ENCODE measurements around the gene ZBTB4. TPM values are rescaled to one million over a fixed set of nuclear protein-coding genes. Genes with fewer than 3 reads are reported as not detected.
"Not testable (repeated sequence)": the region's sequence is repeated elsewhere in the genome, so short reads cannot be mapped to it uniquely, and the experiment has no call there.

ZBTB4 gene
- total RNA-seq, 1 donor from 2014 or later: 8.5 TPM

DNA sequence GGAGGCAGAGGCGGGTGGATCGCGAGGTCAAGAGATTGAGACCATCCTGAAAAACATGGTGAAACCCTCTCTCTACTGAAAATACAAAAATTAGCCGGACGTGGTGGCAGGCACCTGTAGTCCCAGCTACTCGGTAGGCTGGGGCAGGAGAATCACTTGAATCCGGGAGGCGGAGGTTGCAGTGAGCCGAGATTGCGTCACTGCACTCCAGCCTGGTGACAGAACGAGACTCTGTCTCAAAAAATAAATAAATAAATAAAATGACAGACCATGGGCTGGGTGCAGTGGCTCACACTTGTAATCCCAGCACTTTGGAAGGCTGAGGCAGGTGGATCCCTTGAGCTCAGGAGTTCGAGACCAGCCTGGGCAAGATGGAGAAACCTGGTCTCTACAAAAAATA is 9.6 kb downstream of the ZBTB4 start:
- DNase-seq (ENCODE audit: low read depth in 2 of 2): not testable (repeated sequence)

DNA sequence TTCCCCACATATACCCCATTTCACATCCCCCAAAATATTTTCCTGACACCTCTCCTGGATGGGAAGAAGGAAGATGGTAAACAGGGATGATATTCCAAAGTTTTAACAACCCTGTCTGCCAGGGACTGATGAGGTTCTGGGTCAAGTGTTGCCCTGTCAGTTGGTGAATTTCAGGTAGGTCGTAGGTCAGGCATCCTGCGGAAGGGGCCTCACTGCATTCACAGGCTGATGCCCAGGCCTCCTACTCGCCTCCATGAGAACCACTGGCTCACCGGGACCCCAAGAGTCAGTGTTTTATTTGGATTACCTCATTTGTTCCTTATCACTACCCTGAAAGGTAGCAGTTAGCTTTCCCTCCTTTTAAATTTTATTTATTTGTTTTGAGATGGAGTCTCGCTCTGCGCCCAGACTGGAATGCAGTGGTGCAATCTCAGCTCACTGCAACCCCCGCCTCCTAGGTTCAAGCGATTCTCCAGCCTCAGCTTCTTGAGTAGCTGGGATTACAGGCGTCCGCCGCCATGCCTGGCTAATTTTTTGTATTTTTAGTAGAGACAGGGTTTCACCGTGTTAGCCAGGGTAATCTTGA is 10.5 kb downstream of the ZBTB4 start:
- no peak for DNase-seq (ENCODE audit: low read depth in 2 of 2)

DNA sequence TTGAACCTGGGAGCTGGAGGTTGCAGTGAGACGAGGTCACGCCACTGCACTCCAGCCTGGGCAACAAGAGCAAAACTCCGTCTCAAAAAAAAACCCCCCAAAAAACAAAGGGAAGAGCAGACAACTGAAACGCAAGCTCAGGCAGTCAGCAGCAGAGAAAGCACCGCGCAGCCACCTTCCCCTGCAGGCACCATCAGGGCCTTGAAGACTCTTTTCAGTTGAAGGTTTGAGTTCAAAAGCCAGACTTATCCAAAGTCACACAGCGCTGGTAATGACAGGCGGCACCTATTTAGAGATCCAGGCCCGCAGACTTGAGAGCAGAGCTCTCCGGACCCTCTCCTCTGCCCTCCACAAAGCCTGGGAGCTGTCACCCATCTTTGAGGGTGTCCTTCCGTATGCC is 11.1 kb downstream of the ZBTB4 start:
- DNase-seq (ENCODE audit: low read depth in 2 of 2): no peak

DNA sequence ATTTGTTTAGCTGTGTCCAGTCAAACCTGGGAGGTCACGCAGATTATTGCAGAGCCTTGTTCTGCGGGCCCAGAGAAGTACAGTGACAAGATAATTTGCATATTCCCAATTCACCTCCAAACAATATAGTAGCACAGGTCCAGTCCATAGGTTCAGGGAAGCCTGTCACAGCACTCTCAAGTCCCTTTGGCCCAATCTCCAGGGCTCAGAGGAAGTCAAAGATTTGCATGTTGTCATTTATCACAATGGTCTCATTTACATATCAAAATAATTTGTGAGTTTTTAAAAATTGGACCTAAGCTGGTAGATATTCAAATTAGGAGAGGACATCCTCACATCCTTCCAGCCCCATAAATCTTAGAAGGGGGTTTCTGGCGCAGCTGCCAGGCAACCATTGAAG is 11.9 kb downstream of the ZBTB4 start:
- no peak for DNase-seq (ENCODE audit: low read depth in 2 of 2)

DNA sequence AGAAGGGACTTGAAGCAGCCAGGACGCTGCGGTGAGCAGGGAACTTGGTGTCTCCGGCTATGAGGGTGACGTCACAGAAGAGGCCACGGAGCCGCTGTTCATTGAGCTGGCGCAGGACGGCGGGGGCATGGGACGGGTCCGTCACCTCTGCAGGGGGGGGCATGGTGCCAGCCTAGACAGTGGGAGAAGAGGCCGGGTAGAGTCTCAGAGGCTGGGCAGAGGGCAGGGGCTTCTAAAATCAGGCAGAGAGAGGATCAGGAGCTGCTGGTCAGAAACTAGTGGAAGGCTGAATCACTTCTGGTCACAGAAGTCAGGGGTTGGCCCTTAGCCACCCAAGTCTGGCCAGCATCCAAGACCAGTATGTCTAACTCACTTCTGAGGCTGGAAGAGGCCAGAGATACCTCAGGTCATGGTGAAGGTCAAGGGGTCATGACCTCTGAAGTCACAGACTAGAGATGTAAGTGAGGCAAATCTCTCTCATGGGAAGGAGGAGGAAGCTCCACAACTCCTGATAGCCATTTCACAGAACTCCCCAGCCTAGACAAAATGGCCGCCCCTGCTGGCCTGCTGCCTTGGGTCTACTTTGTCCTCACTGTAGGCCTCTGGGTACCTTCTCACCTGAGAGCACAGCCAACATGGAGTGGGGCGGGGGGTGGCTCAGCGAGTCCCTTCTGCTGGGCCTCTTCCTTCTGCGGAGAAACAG is 12.6 kb downstream of the ZBTB4 start:
- peak; percentile 43 to 82 for DNase-seq (ENCODE audit: low read depth in 2 of 2)

DNA sequence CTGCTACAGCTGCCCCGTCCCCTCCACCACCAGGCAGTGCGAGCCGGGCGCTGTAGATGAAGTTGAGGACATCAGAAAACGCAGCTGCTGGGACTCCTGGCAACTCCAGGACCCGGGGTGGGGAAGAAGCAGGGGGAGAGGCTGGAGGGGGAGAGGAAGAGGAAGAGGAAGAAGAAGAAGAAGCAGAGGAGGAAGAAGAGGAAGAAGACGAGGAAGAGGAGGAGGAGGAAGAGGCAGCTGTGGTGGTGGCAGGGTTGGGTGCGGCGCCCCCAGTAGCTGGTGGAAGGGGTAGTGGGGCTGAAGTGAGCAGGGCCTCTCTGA is 13.2 kb downstream of the ZBTB4 start:
- no peak for DNase-seq (ENCODE audit: low read depth in 2 of 2)

DNA sequence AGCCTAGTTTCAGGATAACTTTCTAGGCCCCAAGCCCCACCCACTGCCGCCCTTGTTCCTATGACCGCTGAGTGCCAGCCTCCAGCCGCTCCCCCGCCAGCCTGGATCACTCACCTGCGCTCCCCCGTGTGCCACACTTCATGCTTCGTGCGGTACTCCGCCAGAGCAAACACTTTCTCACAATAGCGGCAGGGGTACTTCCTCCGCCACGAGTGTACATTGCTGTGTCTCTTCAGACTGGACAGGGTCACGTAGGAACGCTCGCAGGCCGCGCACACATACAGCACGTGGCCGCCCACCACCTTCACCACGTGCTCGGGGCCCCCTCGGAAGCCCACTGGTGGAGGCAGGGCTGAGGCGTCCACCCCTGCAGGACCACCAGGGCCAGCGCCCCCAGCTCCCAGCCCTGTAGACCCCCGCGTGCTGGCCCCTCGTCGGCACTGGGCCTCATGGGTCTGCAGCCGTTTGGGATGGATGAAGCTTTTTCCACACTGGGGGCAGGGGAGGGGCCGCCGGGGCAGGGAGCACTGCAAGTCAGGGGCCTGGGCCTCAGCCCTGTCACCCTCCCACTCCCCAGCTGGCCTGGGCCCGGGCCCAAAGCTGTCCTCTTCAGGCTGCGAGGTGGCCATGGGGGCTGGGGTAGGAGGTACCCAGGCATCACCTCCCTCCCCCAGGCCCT is 13.7 kb downstream of the ZBTB4 start:
- DNase-seq (ENCODE audit: low read depth in 2 of 2): no peak

DNA sequence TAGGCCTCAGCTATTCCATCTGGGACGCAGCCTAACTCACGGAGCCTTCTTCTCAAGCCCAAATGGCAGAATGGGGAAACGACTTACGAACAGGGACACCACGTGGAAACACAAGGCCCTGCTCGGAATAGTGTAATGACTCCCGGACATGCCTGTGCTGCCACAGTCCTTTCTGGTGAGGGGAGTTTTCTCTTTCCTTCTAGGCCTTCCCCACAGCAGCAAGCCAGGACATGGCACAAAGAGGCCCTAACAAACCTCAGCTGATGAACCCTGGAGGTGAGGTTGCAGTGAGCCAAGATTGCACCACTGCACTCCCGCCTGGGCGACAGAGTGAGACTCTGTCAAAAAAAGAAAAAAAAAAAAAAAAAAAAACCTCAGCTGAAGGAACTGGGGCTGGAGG is 15.3 kb downstream of the ZBTB4 start:
- no peak for DNase-seq (ENCODE audit: low read depth in 2 of 2)

DNA sequence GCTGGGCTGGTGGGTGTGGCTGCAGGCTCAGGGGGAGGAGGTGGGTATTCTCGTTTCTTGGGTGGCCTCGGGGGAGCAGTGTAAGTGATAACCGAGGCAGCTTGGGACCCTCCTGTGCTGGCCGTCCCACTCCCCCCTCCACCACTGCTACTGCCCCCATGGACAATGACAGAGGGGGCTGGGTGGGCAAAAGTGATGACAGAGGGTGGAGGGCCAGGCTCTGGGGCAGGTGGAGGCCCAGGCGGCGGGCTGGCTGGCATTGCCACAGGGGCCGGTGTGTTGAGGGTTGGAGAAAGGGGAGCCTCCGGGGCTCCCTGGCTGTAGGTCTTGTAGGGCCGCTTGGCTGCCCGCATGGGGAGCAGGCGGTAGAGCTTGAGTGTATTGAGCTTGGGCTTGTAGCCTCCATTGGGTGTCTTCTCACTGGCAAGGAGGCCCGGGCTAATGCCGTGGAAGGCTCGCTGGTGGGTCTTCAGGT is 16.0 kb downstream of the ZBTB4 start:
- no peak for DNase-seq (ENCODE audit: low read depth in 2 of 2)

DNA sequence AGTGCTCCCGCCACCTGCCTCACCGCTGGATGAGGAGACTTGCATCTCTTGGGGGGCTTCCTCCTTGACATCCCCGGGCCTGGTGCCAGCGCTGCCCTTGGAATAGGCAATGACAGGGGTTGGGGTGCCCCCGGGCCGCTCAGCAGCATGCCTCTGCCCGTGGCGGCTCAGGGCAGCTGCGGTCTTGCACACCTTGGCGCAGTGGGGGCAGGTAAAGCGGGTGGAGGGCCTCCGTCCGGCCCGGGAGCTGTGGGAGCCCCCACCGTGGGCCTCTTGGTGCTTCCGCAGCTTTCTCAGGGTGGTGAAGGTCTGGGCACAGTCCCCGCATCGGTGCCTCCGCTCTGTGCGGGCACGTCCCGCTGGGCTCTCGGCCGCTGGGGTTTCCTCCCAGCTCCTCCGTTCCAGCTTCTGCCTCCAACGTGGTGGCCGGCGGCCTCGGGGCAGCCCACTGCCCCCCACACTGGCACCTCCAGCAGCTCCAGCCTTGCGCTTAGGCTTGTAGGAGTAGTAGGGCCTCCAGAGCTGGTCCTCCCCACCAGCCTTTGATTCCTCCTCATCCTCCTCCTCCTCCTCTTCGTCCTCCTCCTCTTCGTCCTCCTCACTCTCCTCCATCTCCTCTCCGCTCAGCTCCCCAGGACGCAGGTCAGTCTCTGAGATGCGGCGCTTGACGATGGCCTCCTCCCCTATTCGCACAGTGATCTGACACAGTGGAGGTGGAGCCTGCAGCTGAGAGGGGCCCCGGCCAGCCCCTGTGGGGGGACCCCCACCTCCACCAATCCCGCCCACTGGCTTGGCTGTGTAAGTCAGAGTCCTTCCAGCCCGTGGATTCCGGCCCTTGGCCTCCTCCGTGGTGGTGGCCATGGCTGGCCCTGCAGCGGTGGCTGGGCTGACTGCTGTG is 16.7 kb downstream of the ZBTB4 start:
- no peak for DNase-seq (ENCODE audit: low read depth in 2 of 2)

DNA sequence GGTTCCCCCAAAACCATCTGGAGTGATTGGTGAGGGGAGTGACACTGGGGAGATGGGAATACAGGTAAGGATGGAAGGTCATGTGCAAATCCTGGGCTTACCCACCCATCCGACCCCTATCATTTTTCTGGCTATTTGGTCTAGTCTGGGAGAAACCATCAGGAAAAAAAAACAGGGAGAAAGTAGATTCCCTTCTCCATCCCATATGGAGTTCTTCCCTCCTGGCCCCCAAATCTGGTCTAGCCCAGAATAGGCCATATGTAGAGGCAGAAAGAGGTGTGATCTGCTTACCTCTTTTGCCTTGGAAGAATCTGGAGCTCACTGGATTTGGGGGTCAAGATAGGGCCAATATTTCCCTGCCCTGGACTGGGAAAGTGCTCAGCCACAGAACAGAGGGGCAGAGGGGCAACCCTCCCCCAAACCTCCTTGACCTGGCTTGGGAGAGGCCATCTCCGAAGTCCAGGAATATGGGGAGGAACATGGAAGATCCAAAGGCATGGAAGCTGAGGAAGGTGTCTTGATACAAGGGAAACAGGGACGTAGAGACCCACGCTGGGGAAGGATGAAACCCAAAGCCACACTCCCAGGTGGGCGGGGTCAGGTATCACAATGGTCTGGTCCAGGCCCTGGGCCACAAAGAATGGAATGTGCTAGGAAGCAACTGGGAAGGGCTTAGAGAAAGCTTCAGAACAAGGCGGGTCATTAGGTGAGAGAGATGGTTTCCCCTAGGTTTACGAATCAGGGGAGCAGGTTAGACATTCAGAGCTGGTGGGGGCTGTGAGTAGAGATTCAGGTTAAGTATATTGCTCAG is 18.4 kb downstream of the ZBTB4 start:
- no peak for DNase-seq (ENCODE audit: low read depth in 2 of 2)

DNA sequence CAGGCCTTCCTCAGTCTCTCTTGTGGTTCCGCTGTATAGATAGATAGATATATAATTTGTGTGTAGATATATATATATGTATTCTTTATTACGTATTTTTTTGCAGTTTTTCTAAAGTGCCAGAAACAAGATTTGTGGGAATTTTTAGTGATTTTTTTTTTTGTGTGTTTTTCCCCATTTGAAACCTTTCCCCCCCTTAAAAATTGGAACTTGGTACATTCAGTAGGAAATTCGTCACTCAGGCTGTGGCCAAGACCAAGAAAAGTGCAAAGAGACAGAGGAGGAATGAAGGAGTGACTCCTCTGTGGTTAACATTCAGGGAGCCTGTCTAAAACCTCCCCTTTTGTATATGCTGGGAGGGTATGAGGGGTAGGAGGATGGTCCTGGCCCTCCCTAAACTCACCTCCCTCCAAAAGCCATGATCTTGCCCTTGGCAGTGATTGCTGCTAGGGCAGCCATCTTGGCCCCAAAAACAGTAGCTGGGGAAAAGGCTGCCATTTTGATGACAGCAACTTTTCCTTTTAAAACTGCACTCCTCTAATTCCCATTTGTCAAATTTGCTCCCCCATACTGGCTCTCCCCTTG is 19.4 kb downstream of the ZBTB4 start:
- DNase-seq (ENCODE audit: low read depth in 2 of 2): no peak

DNA sequence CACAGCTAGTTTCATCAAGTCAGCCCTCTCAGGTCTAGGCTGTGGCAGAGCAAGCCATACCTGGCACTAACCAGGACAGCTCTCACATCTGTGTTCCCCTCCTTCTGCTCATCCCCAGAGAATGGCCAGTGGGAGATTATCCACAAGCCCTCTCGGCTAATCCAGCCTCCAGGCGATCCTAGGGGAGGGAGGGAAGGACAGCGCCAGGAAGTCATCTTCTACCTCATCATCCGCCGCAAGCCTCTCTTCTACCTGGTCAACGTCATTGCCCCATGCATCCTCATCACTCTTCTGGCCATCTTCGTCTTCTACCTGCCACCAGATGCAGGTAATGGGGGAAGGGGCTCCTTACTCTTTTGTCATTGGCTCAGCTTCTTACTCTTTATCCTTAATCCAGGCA is 31.0 kb downstream of the ZBTB4 start:
- no peak for DNase-seq (ENCODE audit: low read depth in 2 of 2)

DNA sequence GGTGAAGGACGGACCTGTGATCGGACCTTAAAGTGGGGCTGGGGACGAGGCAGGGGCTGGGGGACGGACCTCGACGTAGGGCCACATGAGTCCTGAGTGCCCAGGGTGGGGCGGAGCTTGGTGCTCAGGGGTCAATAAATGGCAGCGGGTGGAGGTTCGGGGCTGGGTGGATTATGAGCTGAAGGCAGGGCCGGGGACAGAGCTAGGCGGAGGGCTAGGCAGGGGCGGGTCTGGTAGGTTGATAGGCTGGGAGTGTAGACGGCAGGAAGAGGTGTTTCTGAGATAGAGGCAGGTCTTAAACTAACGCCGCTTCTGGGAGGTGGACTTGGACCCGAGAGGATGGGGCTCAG is 33.8 kb downstream of the ZBTB4 start:
- no peak for DNase-seq (ENCODE audit: low read depth in 2 of 2)

DNA sequence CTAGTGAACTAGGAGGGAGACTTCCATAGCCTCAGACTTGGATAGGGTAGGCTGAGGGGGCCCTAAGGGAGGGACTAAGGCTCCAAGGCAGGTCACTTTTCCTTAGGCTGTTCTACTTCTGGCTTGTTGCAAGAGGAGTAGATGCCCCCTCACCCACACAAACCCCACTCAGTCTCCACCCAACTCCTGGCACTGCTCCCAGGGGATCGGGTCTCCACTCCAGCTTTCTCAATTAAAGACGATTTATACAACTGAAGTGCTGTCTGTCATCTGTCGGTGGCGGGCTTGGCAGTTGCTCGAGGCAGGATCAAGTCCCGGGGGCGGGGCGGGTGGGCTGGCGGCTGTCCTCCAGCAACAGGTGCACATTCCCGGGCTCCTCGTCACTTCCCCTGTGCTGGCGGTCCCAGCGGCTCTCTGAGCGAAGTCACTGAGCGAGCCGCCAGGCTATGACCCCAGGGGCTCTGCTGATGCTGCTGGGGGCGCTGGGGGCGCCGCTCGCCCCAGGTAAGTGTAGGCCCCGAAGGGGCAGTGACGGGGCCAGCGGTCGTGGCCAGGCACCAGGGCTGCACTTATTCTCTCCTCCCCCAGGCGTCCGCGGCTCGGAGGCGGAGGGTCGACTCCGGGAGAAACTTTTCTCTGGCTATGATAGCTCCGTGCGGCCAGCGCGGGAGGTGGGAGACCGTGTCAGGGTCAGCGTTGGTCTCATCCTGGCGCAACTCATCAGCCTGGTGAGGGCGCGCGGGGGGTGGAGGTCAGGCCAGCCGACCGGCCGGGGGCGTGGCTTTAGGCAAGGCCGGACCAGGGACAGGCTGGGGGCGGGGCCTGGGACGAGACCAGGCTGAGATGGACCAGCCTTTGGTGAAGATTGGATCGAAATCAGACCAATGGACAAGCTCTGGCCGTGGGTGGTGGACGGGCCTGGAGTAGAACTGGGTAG is 34.5 kb downstream of the ZBTB4 start, which contains the start of gene CHRNB1:
CHRNB1 (plus strand) TSS at position 380 of the 937 bp plus-strand sequence; CDS start at position 447, 67 bp downstream.
- peak; percentile 48 for DNase-seq (ENCODE audit: low read depth in 2 of 2)

DNA sequence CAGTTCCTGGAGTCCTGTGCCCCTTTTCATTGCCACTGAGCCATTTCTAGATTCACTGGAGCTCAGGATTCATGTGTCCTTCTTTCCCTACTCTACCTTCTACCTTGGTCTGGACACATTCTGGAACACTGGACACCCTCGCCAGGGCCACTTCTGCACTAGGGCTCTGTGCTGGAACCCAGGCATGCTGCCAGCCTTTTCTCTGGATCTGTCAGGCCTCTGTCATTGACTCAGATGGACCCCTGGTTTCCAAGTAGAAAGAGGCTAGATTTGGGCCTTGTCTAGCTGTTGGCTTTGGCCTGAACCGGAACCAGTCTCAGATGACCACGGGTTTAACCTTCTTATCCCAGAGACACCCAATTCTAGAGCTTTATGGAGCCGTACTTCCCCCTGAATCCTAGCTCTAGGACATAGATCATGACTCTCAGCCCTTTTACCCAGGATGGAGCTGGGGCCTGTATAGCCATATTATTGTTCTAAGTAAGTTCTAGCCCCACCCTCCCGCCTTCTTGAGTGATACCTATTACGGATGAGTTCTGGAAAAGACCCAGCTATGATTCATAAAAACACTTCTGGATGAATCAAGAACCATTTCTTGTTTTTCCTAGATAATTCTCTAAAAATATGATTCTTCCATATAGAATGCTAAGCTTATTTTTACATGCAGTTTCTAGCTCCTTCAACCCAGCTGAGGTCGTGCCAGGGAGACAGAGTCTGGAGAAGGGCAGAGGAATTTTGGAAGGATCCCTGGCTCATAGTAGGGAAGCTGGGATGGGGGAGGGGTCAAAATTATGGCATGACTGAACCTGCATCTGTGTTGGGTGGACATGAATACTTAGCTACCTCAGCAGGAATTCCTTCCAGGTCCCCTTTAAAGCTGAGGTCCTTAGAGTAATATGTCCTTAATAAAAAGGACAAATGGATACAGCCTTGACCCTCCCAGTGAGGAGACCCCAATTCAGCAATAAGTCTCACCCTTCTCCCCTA is 35.6 kb downstream of the ZBTB4 start:
- DNase-seq (ENCODE audit: low read depth in 2 of 2): peak in 1 of 2 donors; percentile 58

DNA sequence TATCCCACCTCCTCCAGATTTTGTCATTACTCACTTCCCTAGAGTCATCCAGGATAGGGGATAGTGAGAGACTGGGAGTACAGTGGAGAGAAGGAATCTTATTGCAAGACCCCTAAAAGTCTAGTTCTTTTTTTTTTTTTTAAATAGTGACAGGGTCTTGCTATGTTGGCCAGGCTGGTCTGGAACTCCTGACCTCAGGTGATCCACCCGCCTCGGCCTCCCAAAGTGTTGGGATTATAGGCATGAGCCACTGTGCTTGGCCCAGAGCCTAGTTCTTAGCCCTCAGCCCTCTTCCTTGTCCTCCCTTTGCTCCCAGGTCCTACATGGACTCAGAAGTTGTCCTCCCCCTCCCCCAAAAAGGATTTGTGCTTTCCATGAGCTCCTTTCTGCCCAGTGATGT is 37.3 kb downstream of the ZBTB4 start:
- DNase-seq (ENCODE audit: low read depth in 2 of 2): no peak

DNA sequence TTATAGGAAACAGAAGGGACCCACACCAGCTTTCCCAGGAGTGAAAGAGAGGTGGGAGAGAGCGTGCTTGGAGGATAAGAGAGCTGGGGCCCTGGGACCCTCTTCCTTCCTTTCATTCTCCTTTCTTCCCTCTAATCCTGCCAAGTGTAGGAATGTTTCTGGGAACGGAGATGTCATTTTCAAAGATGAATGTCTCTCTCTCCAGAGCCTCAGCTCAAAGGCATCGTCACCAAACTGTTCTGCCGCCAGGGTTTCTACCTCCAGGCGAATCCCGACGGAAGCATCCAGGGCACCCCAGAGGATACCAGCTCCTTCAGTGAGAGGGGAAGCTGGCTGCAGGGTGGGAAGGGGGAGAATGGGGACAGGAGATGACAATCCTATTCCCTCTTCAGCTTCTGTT is 38.2 kb downstream of the ZBTB4 start:
- no peak for DNase-seq (ENCODE audit: low read depth in 2 of 2)
